GM23248 (cell line): ENCODE measurements around the gene KDM8. TPM values are rescaled to one million over a fixed set of nuclear protein-coding genes. Genes with fewer than 3 reads are reported as not detected.
A peak's percentile ranks its signal among the peaks of the same experiment; 100 is the strongest.

Source experiments
- DNase-seq: peaks from one replicate; pipeline ENCODE4 v3.0.0-alpha.2; 2015
- H2AFZ ChIP-seq: fragments of 200-600 bp; sonication (generic); 2 replicates; pipeline ENCODE4 v1.6.1; 2016; ENCODE audit warnings: antibody characterized with exemption
- H3F3A ChIP-seq: fragments of 200-600 bp; sonication (generic); 2 replicates; pipeline ENCODE4 v1.6.1; 2016; ENCODE audit warnings: mild to moderate bottlenecking, antibody characterized with exemption, mixed run types; ENCODE audit not compliant: insufficient read depth
- H3K27ac ChIP-seq: fragments of 200-600 bp; sonication (generic); 2 replicates; pipeline ENCODE4 v1.5.1; 2016; ENCODE audit warnings: mild to moderate bottlenecking
- H3K27me3 ChIP-seq: fragments of 200-600 bp; sonication (generic); replicated peaks from 2 replicates; pipeline ENCODE4 v1.6.1; 2016; ENCODE audit warnings: mild to moderate bottlenecking; ENCODE audit not compliant: insufficient read depth
- H3K36me3 ChIP-seq: fragments of 200-600 bp; sonication (generic); 2 replicates; pipeline ENCODE4 v1.6.1; 2016; ENCODE audit warnings: low read depth, mild to moderate bottlenecking
- H3K4me1 ChIP-seq: fragments of 200-600 bp; sonication (generic); 2 replicates; pipeline ENCODE4 v1.6.1; 2016; ENCODE audit warnings: mild to moderate bottlenecking; ENCODE audit not compliant: insufficient read depth
- H3K4me2 ChIP-seq: fragments of 200-600 bp; sonication (generic); one replicate; pipeline ENCODE4 v1.6.1; 2016; ENCODE audit warnings: mild to moderate bottlenecking; ENCODE audit not compliant: unreplicated experiment
- H3K4me3 ChIP-seq: fragments of 200-600 bp; sonication (generic); 2 replicates; pipeline ENCODE4 v1.5.1; 2016; ENCODE audit warnings: mild to moderate bottlenecking
- H3K79me2 ChIP-seq: fragments of 200-600 bp; sonication (generic); 2 replicates; pipeline ENCODE4 v1.6.1; 2016; ENCODE audit warnings: mild to moderate bottlenecking; ENCODE audit not compliant: insufficient read depth
- H3K9ac ChIP-seq: fragments of 200-600 bp; sonication (generic); 2 replicates; pipeline ENCODE4 v1.6.1; 2016; ENCODE audit warnings: mild to moderate bottlenecking
- H3K9me2 ChIP-seq: fragments of 200-600 bp; sonication (generic); 2 replicates; pipeline ENCODE4 v1.6.1; 2016; ENCODE audit warnings: mixed run types, mild to moderate bottlenecking, moderate library complexity; ENCODE audit not compliant: insufficient read depth
- H3K9me3 ChIP-seq: fragments of 200-600 bp; sonication (generic); one replicate; pipeline ENCODE4 v1.6.1; 2017; ENCODE audit warnings: low read depth
- H4K20me1 ChIP-seq: fragments of 200-600 bp; sonication (generic); 2 replicates; pipeline ENCODE4 v1.6.0; 2016; ENCODE audit not compliant: insufficient read depth
- EZH2 ChIP-seq: fragments of 200-600 bp; sonication (generic); IDR thresholded peaks from 2 replicates; pipeline ENCODE4 v1.6.1; 2018; ENCODE audit warnings: antibody characterized with exemption, mild to moderate bottlenecking; ENCODE audit not compliant: insufficient read depth, poor library complexity, severe bottlenecking
- EZH2phosphoT487 ChIP-seq: fragments of 200-600 bp; sonication (generic); IDR thresholded peaks from 2 replicates; pipeline ENCODE4 v1.6.1; 2018; ENCODE audit warnings: antibody characterized with exemption, moderate library complexity, mild to moderate bottlenecking, low read depth; ENCODE audit not compliant: insufficient read depth
- WGBS, 2 experiments: methylation state at CpG; one replicate each; pipeline ENCODE4 v1.1.6; 2015 to 2017; ENCODE audit warnings: low lambda C conversion rate in 2 of 2, low coverage in 1 of 2; ENCODE audit errors: missing lambda C conversion rate in 2 of 2; 5-methylcytosine and 5-hydroxymethylcytosine counted together
- in situ Hi-C: fragments of 300-500 bp; cut with MboI; formaldehyde crosslinking; loops from 2 replicates; pipeline ENCODE4 v1.15.0; 2020
- polyA plus RNA-seq: library from polyadenylated mRNA; unstranded; fragments of >200 nt; fragmentation: Nextera tagmentation; extraction: Ambion mirVana; gene quantifications from 2 replicates; pipeline ENCODE4 v1.2.1, GENCODE V29; 2016
- total RNA-seq: library from RNA; depleted of rRNA; stranded (reverse); fragments of >200 nt; shearing (Covaris generic); gene quantifications from 2 replicates; pipeline ENCODE4 v1.2.3, GENCODE V29; 2014

Gene KDM8
- total and polyA plus RNA-seq, 2 experiments from 2014 or later: 2.5 to 3.5 TPM

GRCh38 chr16:27253526-27253930 lies 50.2 kb downstream of the KDM8 start:
- Histone ChIP-seq H3K4me3 (no peak overlapping the region), H3K79me2 (peaks cover 34% of the 10 kb centered on the region), H4K20me1 (no peaks in the 10 kb centered on the region), H3K27me3 (no peaks in the 10 kb centered on the region), H3F3A (peaks cover 22% of the 10 kb centered on the region), H2AFZ (no peak overlapping the region), H3K4me2 (peak overlapping the region; percentile 19), H3K36me3 (peaks cover 5% of the 10 kb centered on the region; the same call in 1 of the 2 replicates), H3K9me2 (no peaks in the 10 kb centered on the region), H3K4me1 (peaks cover 25% of the 10 kb centered on the region), H3K9me3 (no peaks in the 10 kb centered on the region), H3K27ac (peak overlapping the region; percentile 63), H3K9ac (no peak overlapping the region)
- DNase-seq: peak; percentile 93
- 13 to 17% methylated on average over 6 of the region's 6 CpGs for WGBS, 2 experiments
- in situ Hi-C loops: no loop called here
- TF ChIP-seq EZH2: no peak
- no peak for TF ChIP-seq EZH2phosphoT487

- no peak overlapping the region for H2AFZ ChIP-seq
- H3K4me3 ChIP-seq: no peak overlapping the region
- WGBS, 2 experiments: 99 to 100% methylated on average over 3 of the region's 3 CpGs
- peaks cover 32% of the 10 kb centered on the region for H3K79me2 ChIP-seq
- peak overlapping the region; percentile 63 for H3K27ac ChIP-seq
- H3K9me2 ChIP-seq: no peaks in the 10 kb centered on the region
- no peaks in the 10 kb centered on the region for H3K27me3 ChIP-seq
- H3K36me3 ChIP-seq: peaks cover 5% of the 10 kb centered on the region; the same call in 1 of the 2 replicates
- H4K20me1 ChIP-seq: no peaks in the 10 kb centered on the region
- no peak overlapping the region for H3K9ac ChIP-seq
- H3F3A ChIP-seq: peaks cover 22% of the 10 kb centered on the region
- no peaks in the 10 kb centered on the region for H3K9me3 ChIP-seq
- no peak overlapping the region for H3K4me2 ChIP-seq
- in situ Hi-C loops: no loop called here
- TF ChIP-seq EZH2 (no peak), EZH2phosphoT487 (no peak)
- DNase-seq: no peak
- peaks cover 26% of the 10 kb centered on the region for H3K4me1 ChIP-seq
Measured at GRCh38 chr16:27254262-27254811, 51.0 kb downstream of the KDM8 start.

- WGBS, 2 experiments: 98 to 100% methylated on average over 3 of the region's 3 CpGs
- Histone ChIP-seq H3K36me3 (peaks cover 5% of the 10 kb centered on the region; the same call in 1 of the 2 replicates), H4K20me1 (no peaks in the 10 kb centered on the region), H3K4me2 (no peak overlapping the region), H3K9me3 (no peaks in the 10 kb centered on the region), H3K4me3 (no peak overlapping the region), H2AFZ (no peak overlapping the region), H3K4me1 (peaks cover 26% of the 10 kb centered on the region), H3F3A (peaks cover 22% of the 10 kb centered on the region), H3K9me2 (no peaks in the 10 kb centered on the region), H3K27me3 (no peaks in the 10 kb centered on the region), H3K79me2 (peaks cover 40% of the 10 kb centered on the region), H3K27ac (no peak overlapping the region), H3K9ac (no peak overlapping the region)
- no peak for DNase-seq
- no peak for TF ChIP-seq EZH2phosphoT487
- no peak for TF ChIP-seq EZH2
- in situ Hi-C loops: no loop called here
Measured at GRCh38 chr16:27256861-27257260, 53.5 kb downstream of the KDM8 start.

GRCh38 chr16:27257271-27257670 lies 53.9 kb downstream of the KDM8 start:
- WGBS, 2 experiments: 98% methylated on average over 14 of the region's 14 CpGs
- in situ Hi-C loops: no loop called here
- H3K36me3 ChIP-seq: peaks cover 5% of the 10 kb centered on the region; the same call in 1 of the 2 replicates

More at GRCh38 chr16:27257271-27257670, 53.9 kb downstream of the KDM8 start:
- no peak overlapping the region for H3K4me2 ChIP-seq
- H3K4me1 ChIP-seq: peaks cover 26% of the 10 kb centered on the region
- no peak overlapping the region for H2AFZ ChIP-seq
- H4K20me1 ChIP-seq: no peaks in the 10 kb centered on the region
- no peaks in the 10 kb centered on the region for H3K9me3 ChIP-seq
- H3K79me2 ChIP-seq: peaks cover 41% of the 10 kb centered on the region
- H3K27ac ChIP-seq: no peak overlapping the region
- no peaks in the 10 kb centered on the region for H3K27me3 ChIP-seq
- DNase-seq: no peak
- no peak overlapping the region for H3K4me3 ChIP-seq
- peaks cover 22% of the 10 kb centered on the region for H3F3A ChIP-seq
- H3K9ac ChIP-seq: no peak overlapping the region
- no peaks in the 10 kb centered on the region for H3K9me2 ChIP-seq
- TF ChIP-seq EZH2 (no peak), EZH2phosphoT487 (no peak)
